Epithelial cell of proximal tubule (primary cell): ENCODE measurements around the gene FHOD3. TPM values are rescaled to one million over a fixed set of nuclear protein-coding genes. Genes with fewer than 3 reads are reported as not detected.

Experiments used
- DNase-seq: peaks from one replicate; pipeline ENCODE4 v3.0.0-alpha.2; 2011; ENCODE audit warnings: low read depth
- H3K4me3 ChIP-seq: 2 replicates; pipeline ENCODE4 v1.5.1; 2011; ENCODE audit warnings: low read depth, mild to moderate bottlenecking, low read length
- total RNA-seq: library from RNA; depleted of rRNA; stranded (reverse); fragments of >200 nt; gene quantifications from 2 replicates; pipeline ENCODE4 v1.2.3, GENCODE V29; 2015
- TF ChIP-seq, protein P1 (sequence below): conservative IDR thresholded peaks from 2 replicates; pipeline ENCODE4 v1.5.1; 2012; ENCODE audit warnings: low read depth, mild to moderate bottlenecking, low read length

Gene FHOD3
- total RNA-seq, 1 donor from 2014 or later, result 27.3 TPM

DNA sequence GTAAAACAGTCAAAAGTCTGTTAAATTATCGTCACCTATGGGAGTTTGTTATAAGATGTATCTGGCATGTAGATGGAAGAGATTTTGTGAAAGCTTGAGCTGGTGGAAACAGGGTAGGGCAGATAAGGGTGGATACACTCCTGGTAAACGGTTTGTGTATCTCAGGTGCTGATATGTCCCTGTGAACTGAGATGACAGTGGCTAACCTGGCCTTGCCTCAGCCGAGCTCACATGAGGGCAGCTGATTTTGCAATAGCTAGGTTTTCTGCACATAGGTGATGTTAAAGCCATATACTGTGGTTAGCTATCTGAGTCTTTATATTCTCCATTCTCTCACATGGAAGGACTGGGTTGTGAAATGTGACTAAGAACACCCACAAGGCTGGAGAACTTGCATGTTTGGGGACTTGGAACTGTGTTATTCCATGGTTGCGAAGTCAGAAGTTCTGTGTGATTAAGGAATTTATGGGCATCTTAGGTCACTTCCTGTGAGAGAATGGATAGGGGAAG, 326.2 kb downstream of the FHOD3 start:
- DNase-seq, result no peak
- TF ChIP-seq, protein P1, sequence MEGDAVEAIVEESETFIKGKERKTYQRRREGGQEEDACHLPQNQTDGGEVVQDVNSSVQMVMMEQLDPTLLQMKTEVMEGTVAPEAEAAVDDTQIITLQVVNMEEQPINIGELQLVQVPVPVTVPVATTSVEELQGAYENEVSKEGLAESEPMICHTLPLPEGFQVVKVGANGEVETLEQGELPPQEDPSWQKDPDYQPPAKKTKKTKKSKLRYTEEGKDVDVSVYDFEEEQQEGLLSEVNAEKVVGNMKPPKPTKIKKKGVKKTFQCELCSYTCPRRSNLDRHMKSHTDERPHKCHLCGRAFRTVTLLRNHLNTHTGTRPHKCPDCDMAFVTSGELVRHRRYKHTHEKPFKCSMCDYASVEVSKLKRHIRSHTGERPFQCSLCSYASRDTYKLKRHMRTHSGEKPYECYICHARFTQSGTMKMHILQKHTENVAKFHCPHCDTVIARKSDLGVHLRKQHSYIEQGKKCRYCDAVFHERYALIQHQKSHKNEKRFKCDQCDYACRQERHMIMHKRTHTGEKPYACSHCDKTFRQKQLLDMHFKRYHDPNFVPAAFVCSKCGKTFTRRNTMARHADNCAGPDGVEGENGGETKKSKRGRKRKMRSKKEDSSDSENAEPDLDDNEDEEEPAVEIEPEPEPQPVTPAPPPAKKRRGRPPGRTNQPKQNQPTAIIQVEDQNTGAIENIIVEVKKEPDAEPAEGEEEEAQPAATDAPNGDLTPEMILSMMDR, result no peak
- no peak overlapping the region for H3K4me3 ChIP-seq

DNA sequence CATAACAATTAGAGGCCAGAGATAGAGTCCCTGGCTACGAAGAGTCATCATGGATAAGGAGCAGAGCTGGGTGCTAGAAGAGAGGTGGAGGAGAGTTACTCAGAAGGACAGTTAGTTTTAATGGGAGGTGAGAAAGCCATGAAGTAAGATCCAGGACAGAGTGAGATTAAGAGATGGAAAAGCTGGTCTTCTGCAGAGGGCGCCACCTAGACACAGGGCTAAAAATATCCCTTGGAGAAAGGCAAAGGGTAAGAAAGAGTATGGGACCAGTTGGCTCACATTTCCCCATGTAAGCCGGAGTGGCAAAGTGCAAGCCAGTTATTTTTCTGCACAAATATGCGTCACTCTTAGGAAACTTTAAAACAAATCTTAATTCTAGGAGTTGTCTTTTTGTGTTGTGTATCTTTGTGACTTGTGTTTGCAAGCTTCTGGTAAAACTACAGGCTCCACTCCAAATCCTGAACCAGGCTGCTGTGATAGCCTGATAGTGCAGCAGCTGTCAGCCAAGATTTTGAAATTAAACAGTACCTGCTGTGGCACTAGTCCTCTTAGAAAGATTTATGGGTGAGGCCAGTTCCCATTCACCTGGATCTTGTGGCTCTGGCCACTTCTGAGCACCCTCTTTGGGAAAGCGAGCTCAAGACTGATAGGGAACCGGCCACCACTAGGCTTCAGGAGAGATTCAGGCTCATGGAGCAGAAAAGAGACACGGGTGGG, 327.1 kb downstream of the FHOD3 start:
- TF ChIP-seq, protein P1, result peak; percentile 14
- DNase-seq, result no peak
- H3K4me3 ChIP-seq, result no peak overlapping the region

DNA sequence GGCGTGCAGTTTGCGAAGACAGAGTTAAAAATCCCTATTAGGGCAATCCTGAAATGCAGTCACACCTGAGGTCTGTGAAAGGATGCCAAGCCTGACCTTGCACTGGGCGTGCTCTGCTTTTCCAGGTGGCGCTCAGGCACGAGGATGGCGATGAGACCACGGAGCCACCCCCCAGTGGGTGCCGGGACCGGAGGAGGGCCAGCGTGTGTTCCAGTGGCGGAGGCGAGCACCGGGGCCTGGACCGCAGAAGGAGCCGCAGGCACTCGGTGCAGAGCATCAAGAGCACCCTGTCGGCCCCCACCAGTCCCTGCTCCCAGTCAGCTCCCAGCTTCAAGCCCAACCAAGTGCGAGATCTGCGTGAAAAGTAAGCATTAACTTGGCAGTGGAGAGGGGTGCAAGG, 327.9 kb downstream of the FHOD3 start:
- TF ChIP-seq, protein P1, result no peak
- H3K4me3 ChIP-seq, result no peak overlapping the region
- no peak for DNase-seq

- TF ChIP-seq, protein P1, result no peak
- no peak for DNase-seq
- no peak overlapping the region for H3K4me3 ChIP-seq
Measured at GRCh38 chr18:36627637-36628036, 330.1 kb downstream of the FHOD3 start.

DNA sequence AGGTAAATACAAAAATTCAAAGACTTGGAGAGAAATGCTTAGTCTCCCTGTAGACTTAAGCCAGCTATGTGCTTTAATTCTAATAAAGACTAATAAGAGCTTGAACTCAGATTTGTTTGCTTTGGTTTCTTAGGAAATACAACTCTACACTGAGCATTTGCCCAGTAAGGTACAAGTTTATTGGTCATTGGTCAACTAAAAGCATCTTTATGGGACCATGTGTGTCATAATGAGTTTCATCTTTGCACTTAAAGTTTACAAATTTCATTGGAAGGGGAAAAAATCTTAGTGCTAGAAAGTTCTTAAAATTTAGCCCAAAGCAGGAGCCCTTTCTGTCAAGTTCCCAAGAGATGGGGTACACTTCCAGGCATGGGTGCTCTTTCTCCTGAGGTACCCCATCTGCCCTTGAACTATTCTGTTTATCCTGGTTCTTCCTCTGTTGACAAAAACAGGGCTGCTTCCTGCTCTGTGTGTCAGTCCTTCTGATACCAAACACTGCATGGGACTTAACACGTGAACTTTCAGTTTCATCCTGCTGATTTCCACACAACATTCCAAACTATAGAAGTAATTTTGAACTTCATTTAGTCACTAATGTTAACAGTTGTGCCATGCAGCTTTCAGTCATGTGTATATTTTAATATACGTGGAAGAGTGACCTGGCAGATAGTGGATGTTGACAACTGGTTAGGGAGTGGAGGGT, 331.1 kb downstream of the FHOD3 start:
- no peak overlapping the region for H3K4me3 ChIP-seq
- TF ChIP-seq, protein P1, result no peak
- peak; percentile 20 for DNase-seq

DNA sequence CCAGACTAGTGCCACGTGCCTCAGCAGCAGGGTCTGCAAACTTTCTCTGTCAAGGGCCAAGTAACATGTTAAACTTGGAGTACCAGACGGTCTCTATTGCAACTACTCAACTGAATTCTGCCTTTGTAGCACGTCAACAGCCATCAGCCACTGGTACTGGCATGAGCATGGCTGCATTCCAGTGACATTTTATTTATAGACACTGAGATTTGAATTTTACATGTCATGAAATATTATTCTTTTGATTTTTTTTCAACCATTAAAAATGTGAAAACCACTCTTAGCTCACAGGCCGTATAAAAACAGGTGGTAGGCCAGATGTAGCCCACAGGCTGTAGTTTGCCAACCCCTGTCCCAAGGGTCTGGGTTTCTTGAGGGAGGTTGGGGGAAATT, 331.6 kb downstream of the FHOD3 start:
- TF ChIP-seq, protein P1, result no peak
- DNase-seq, result no peak
- H3K4me3 ChIP-seq, result no peak overlapping the region

- H3K4me3 ChIP-seq, result no peak overlapping the region
- TF ChIP-seq, protein P1, result no peak
- DNase-seq, result no peak
Measured at GRCh38 chr18:36629836-36630235, 332.3 kb downstream of the FHOD3 start.
